ENCODE results near the gene GRHL1. TPM values are rescaled to one million over a fixed set of nuclear protein-coding genes. Genes with fewer than 3 reads are reported as not detected.
A peak's percentile ranks its signal among the peaks of the same experiment; 100 is the strongest.

The GRHL1 gene
- total RNA-seq, 3 donors from 2014 or later, result 0.41 to 2.0 (median 1.9) TPM

- TF ChIP-seq, protein P1, sequence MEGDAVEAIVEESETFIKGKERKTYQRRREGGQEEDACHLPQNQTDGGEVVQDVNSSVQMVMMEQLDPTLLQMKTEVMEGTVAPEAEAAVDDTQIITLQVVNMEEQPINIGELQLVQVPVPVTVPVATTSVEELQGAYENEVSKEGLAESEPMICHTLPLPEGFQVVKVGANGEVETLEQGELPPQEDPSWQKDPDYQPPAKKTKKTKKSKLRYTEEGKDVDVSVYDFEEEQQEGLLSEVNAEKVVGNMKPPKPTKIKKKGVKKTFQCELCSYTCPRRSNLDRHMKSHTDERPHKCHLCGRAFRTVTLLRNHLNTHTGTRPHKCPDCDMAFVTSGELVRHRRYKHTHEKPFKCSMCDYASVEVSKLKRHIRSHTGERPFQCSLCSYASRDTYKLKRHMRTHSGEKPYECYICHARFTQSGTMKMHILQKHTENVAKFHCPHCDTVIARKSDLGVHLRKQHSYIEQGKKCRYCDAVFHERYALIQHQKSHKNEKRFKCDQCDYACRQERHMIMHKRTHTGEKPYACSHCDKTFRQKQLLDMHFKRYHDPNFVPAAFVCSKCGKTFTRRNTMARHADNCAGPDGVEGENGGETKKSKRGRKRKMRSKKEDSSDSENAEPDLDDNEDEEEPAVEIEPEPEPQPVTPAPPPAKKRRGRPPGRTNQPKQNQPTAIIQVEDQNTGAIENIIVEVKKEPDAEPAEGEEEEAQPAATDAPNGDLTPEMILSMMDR (IDR thresholded peaks at IDR 0.05), result no peak
- H3K4me3 ChIP-seq, result no peak overlapping the region
- peak in 1 of 3 donors; percentile 8 for DNase-seq
Observed at GRCh38 chr2:10038716-10039115, 87.2 kb downstream of the GRHL1 start.

GRCh38 chr2:10039658-10040410 lies 88.3 kb downstream of the GRHL1 start:
- H3K4me3 ChIP-seq, result no peak overlapping the region
- no peaks in the 10 kb centered on the region for H3K36me3 ChIP-seq (ENCODE audit: low read depth)
- intact Hi-C loops (cut with DNase I, micrococcal nuclease), result loop anchor here in 1 of 2 donors (10.0 kb wide), 1 partner anchor 55 kb away; no protein-coding TSS in a partner anchor
- TF ChIP-seq, protein P1 (IDR thresholded peaks at IDR 0.05), result no peak
- no peaks in the 10 kb centered on the region for H3K9me3 ChIP-seq
- ATAC-seq (no peak), DNase-seq (peak in 1 of 3 donors; percentile 40)
- peaks cover 5% of the 10 kb centered on the region for H3K4me1 ChIP-seq (ENCODE audit: low read depth)

More at GRCh38 chr2:10038716-10039115, 87.2 kb downstream of the GRHL1 start:
- no peak for ATAC-seq
- H3K9me3 ChIP-seq, result no peaks in the 10 kb centered on the region
- H3K4me1 ChIP-seq (ENCODE audit: low read depth), result peaks cover 5% of the 10 kb centered on the region
- H3K36me3 ChIP-seq (ENCODE audit: low read depth), result no peaks in the 10 kb centered on the region
- intact Hi-C loops (cut with DNase I, micrococcal nuclease), result no loop called here

- intact Hi-C loops (cut with DNase I, micrococcal nuclease), result loop anchor here in 1 of 2 donors (10.0 kb wide), 1 partner anchor 57 kb away; no protein-coding TSS in a partner anchor
- H3K4me1 ChIP-seq (ENCODE audit: low read depth), result peaks cover 5% of the 10 kb centered on the region
- no peak overlapping the region for H3K4me3 ChIP-seq
- H3K9me3 ChIP-seq, result no peaks in the 10 kb centered on the region
- no peak for ATAC-seq
- DNase-seq, result peak in 1 of 3 donors; percentile 54
- TF ChIP-seq, protein P1 (IDR thresholded peaks at IDR 0.05), result no peak
- no peaks in the 10 kb centered on the region for H3K36me3 ChIP-seq (ENCODE audit: low read depth)
Observed at GRCh38 chr2:10041711-10042110, 90.2 kb downstream of the GRHL1 start.

GRCh38 chr2:10042301-10043161 lies 91.0 kb downstream of the GRHL1 start:
- no peak for ATAC-seq

More at GRCh38 chr2:10042301-10043161, 91.0 kb downstream of the GRHL1 start:
- TF ChIP-seq, protein P1 (IDR thresholded peaks at IDR 0.05), result no peak
- Histone ChIP-seq H3K4me1 (ENCODE audit: low read depth) (peaks cover 5% of the 10 kb centered on the region), H3K4me3 (no peak overlapping the region), H3K36me3 (ENCODE audit: low read depth) (no peaks in the 10 kb centered on the region), H3K9me3 (no peaks in the 10 kb centered on the region)
- DNase-seq, result peak; percentile 72 to 81 (median 79)
- intact Hi-C loops (cut with DNase I, micrococcal nuclease), result loop anchor here in 1 of 2 donors (10.0 kb wide), 1 partner anchor 58 kb away; no protein-coding TSS in a partner anchor

Data from mucosa of descending colon (tissue), 3 donors.